IPS-15b (cell line): ENCODE data around the gene RTN4RL2.

Source experiments
- H3K27me3 ChIP-seq: one replicate; pipeline ENCODE4 v1.6.1; 2013; ENCODE audit warnings: low read length; ENCODE audit not compliant: control insufficient read depth, insufficient read depth
- H3K36me3 ChIP-seq: one replicate; pipeline ENCODE4 v1.6.1; 2013; ENCODE audit warnings: low read length; ENCODE audit not compliant: control insufficient read depth, insufficient read depth
- H3K4me1 ChIP-seq: one replicate; pipeline ENCODE4 v1.6.1; 2013; ENCODE audit warnings: mild to moderate bottlenecking, low read length; ENCODE audit not compliant: control insufficient read depth, insufficient read depth
- H3K4me3 ChIP-seq: one replicate; pipeline ENCODE4 v1.5.1; 2013; ENCODE audit warnings: low read depth, low read length
- H3K9ac ChIP-seq: one replicate; pipeline ENCODE4 v1.6.1; 2013; ENCODE audit warnings: low read depth, mild to moderate bottlenecking, low read length
- H3K9me3 ChIP-seq: one replicate; pipeline ENCODE4 v1.6.1; 2013; ENCODE audit warnings: mild to moderate bottlenecking, low read length; ENCODE audit not compliant: control insufficient read depth, insufficient read depth

The RTN4RL2 gene

DNA sequence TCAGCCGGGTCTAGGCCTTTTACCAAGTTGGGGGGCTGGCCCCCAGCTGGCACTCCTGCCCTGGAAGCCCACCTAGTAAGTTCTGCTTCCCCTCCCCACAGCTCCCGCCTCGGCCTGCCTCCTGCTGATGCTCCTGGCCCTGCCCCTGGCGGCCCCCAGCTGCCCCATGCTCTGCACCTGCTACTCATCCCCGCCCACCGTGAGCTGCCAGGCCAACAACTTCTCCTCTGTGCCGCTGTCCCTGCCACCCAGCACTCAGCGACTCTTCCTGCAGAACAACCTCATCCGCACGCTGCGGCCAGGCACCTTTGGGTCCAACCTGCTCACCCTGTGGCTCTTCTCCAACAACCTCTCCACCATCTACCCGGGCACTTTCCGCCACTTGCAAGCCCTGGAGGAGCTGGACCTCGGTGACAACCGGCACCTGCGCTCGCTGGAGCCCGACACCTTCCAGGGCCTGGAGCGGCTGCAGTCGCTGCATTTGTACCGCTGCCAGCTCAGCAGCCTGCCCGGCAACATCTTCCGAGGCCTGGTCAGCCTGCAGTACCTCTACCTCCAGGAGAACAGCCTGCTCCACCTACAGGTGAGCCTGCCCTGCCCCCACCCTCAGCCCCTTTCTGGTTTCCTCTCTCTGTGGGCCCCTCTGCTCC lies 7.3 kb downstream of the RTN4RL2 start:
- H3K4me1 ChIP-seq: peaks cover 20% of the 10 kb centered on the region
- H3K27me3 ChIP-seq: peaks cover 27% of the 10 kb centered on the region
- peaks cover 8% of the 10 kb centered on the region for H3K36me3 ChIP-seq
- H3K9me3 ChIP-seq: no peaks in the 10 kb centered on the region
- H3K4me3 ChIP-seq: no peak overlapping the region
- no peak overlapping the region for H3K9ac ChIP-seq

- Histone ChIP-seq H3K9me3 (no peaks in the 10 kb centered on the region), H3K4me3 (no peak overlapping the region), H3K4me1 (peaks cover 14% of the 10 kb centered on the region), H3K27me3 (peaks cover 20% of the 10 kb centered on the region), H3K9ac (no peak overlapping the region), H3K36me3 (peaks cover 8% of the 10 kb centered on the region)
Measured at GRCh38 chr11:57468276-57468675, 7.9 kb downstream of the RTN4RL2 start.

DNA sequence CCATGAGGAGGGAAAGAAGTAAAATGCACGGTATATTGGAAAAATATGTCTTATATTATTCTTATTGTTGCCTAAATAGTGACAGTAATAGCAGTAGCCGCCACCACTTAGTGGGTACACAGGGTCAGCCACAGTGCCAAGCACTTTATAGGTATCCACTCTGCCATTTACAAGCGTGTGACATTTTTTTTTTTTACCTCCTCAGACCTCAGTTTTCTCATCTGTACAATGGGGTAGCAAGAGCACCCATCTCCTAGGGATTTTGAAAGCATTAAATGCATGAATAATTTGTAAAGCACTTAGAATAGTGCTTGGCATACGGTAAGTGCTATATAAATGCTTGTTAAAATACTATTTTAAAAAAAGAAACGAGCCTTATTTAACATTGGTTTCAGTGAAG lies 8.9 kb downstream of the RTN4RL2 start:
- Histone ChIP-seq H3K36me3 (peaks cover 8% of the 10 kb centered on the region), H3K9me3 (no peaks in the 10 kb centered on the region), H3K27me3 (peaks cover 15% of the 10 kb centered on the region), H3K4me3 (no peak overlapping the region), H3K9ac (no peak overlapping the region), H3K4me1 (peaks cover 10% of the 10 kb centered on the region)

DNA sequence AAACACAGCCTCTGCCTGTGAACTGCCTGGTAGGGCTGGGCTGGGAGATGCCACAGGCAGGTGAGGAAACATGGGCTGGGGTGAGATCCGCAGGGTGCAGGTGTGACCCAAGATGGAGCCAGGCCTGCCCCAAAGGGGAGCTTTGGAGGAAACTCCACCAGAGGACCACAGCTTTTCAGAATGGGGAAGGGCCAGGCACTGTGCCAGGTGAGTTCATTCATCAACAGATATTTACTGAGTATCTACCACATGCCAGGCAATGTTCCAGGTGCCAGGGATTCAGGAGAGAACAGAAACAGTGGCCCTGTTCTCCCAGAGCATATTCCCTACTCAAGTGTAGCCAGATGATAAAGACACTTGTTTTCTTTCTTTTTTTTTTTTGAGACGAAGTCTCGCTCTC lies 11.2 kb downstream of the RTN4RL2 start:
- peaks cover 25% of the 10 kb centered on the region for H3K27me3 ChIP-seq
- H3K4me3 ChIP-seq: no peak overlapping the region
- H3K36me3 ChIP-seq: peaks cover 8% of the 10 kb centered on the region
- H3K9me3 ChIP-seq: no peaks in the 10 kb centered on the region
- H3K4me1 ChIP-seq: peaks cover 13% of the 10 kb centered on the region
- no peak overlapping the region for H3K9ac ChIP-seq

GRCh38 chr11:57473285-57473841 lies 13.0 kb downstream of the RTN4RL2 start:
- Histone ChIP-seq H3K4me1 (peaks cover 14% of the 10 kb centered on the region), H3K27me3 (peaks cover 37% of the 10 kb centered on the region), H3K36me3 (peaks cover 8% of the 10 kb centered on the region), H3K4me3 (no peak overlapping the region), H3K9ac (no peak overlapping the region), H3K9me3 (no peaks in the 10 kb centered on the region)

- Histone ChIP-seq H3K9ac (no peak overlapping the region), H3K4me1 (peaks cover 15% of the 10 kb centered on the region), H3K9me3 (no peaks in the 10 kb centered on the region), H3K4me3 (no peak overlapping the region), H3K36me3 (peaks cover 8% of the 10 kb centered on the region), H3K27me3 (peaks cover 37% of the 10 kb centered on the region)
Measured at GRCh38 chr11:57474017-57474802, 13.9 kb downstream of the RTN4RL2 start.

DNA sequence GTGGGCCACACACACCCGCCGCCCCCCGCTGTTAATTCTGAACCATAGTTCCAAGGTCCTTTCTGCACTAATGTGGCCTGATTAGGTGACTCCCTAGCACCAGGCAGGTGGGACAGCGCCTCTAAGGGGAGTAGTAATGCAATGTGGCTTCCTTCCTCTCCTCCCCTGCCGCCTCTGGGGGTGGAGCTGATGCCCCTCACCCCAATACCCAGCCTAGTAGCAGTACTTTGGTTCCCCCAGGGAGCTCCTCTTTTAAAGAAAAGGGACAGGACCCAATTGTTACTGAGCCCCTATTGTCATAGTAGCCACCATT lies 14.4 kb downstream of the RTN4RL2 start:
- Histone ChIP-seq H3K27me3 (peaks cover 37% of the 10 kb centered on the region), H3K9ac (no peak overlapping the region), H3K4me1 (peaks cover 20% of the 10 kb centered on the region), H3K36me3 (peaks cover 6% of the 10 kb centered on the region), H3K9me3 (no peaks in the 10 kb centered on the region), H3K4me3 (no peak overlapping the region)

- Histone ChIP-seq H3K4me1 (peaks cover 23% of the 10 kb centered on the region), H3K4me3 (no peak overlapping the region), H3K27me3 (peaks cover 37% of the 10 kb centered on the region), H3K36me3 (peaks cover 2% of the 10 kb centered on the region), H3K9ac (no peak overlapping the region), H3K9me3 (no peaks in the 10 kb centered on the region)
Measured at GRCh38 chr11:57475191-57475590, 14.9 kb downstream of the RTN4RL2 start.

DNA sequence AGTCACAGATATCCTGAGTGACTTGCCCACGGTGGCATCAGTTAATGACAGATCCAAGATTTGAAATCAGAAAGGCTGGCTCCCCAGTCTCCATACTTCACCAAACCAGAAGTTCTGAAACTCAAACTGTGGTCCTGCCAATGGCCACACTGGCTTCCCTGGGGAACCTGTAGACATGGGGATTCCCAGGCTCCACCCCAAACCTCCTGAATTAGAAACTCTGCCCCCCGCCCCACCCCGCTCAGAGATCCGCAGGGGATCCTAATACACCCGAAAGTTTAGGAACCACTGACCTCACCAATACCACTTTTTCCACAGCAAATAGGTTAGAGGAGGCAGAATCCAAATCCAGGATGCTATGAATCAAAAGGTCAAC lies 15.3 kb downstream of the RTN4RL2 start:
- H3K9me3 ChIP-seq: no peaks in the 10 kb centered on the region
- peaks cover 2% of the 10 kb centered on the region for H3K36me3 ChIP-seq
- H3K27me3 ChIP-seq: peaks cover 40% of the 10 kb centered on the region
- peak overlapping the region; percentile 56 for H3K4me3 ChIP-seq
- no peak overlapping the region for H3K9ac ChIP-seq
- peaks cover 24% of the 10 kb centered on the region for H3K4me1 ChIP-seq

DNA sequence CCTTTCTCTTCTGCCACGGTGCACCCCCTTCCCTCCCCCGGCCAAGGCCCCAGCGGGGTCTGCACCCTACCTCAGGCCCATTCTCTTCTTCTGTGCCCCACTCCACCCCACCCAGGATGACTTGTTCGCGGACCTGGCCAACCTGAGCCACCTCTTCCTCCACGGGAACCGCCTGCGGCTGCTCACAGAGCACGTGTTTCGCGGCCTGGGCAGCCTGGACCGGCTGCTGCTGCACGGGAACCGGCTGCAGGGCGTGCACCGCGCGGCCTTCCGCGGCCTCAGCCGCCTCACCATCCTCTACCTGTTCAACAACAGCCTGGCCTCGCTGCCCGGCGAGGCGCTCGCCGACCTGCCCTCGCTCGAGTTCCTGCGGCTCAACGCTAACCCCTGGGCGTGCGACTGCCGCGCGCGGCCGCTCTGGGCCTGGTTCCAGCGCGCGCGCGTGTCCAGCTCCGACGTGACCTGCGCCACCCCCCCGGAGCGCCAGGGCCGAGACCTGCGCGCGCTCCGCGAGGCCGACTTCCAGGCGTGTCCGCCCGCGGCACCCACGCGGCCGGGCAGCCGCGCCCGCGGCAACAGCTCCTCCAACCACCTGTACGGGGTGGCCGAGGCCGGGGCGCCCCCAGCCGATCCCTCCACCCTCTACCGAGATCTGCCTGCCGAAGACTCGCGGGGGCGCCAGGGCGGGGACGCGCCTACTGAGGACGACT lies 15.9 kb downstream of the RTN4RL2 start:
- peak overlapping the region; percentile 56 for H3K4me3 ChIP-seq
- peaks cover 2% of the 10 kb centered on the region for H3K36me3 ChIP-seq
- peak overlapping the region; percentile 12 for H3K9ac ChIP-seq
- no peaks in the 10 kb centered on the region for H3K9me3 ChIP-seq
- peaks cover 24% of the 10 kb centered on the region for H3K4me1 ChIP-seq
- peaks cover 46% of the 10 kb centered on the region for H3K27me3 ChIP-seq

- H3K4me3 ChIP-seq: peak overlapping the region; percentile 56
- no peaks in the 10 kb centered on the region for H3K9me3 ChIP-seq
- H3K9ac ChIP-seq: peak overlapping the region; percentile 12
- peaks cover 27% of the 10 kb centered on the region for H3K4me1 ChIP-seq
- H3K36me3 ChIP-seq: no peaks in the 10 kb centered on the region
- peaks cover 52% of the 10 kb centered on the region for H3K27me3 ChIP-seq
Measured at GRCh38 chr11:57476757-57477506, 16.6 kb downstream of the RTN4RL2 start.
